Measurements from ENCODE around the gene SH3GL2. TPM values are rescaled to one million over a fixed set of nuclear protein-coding genes. Genes with fewer than 3 reads are reported as not detected.

SH3GL2 gene
- total RNA-seq, 1 experiment from 2014 or later: not detected

- no peak for DNase-seq (ENCODE audit: low read depth, low spot score)
- Histone ChIP-seq H3K27ac (ENCODE audit: low read length) (no peak overlapping the region), H3K4me1 (ENCODE audit: control insufficient read depth, insufficient read depth, low read length) (no peaks in the 10 kb centered on the region), H3K27me3 (ENCODE audit: control insufficient read depth, insufficient read depth, low read length) (no peaks in the 10 kb centered on the region), H3K36me3 (ENCODE audit: control insufficient read depth, insufficient read depth, low read length) (no peaks in the 10 kb centered on the region), H3K4me3 (ENCODE audit: low read depth in 2 of 2, low read length in 2 of 2) (no peak overlapping the region), H3K9me3 (ENCODE audit: control insufficient read depth, insufficient read depth, low read depth, low read length) (no peaks in the 10 kb centered on the region)
- ChIA-PET CTCF (no interaction called here), POLR2A (no interaction called here)
- intact Hi-C loops (cut with micrococcal nuclease; ENCODE audit: unreplicated experiment) (no loop called here), in situ Hi-C loops (cut with HindIII; ENCODE audit: low pct_unique_long_range_greater_than_20kb, low sequenced_read_pairs) (no loop called here)
- no peak for ATAC-seq
- no TSS peak for BruUV-seq (replicated peaks)
- TF ChIP-seq CTCF (IDR thresholded peaks at IDR 0.05): no peak
- no peak for TF ChIP-seq TCF7L2 (IDR thresholded peaks at IDR 0.05; ENCODE audit: low read depth, low read length)
- TF ChIP-seq POLR2AphosphoS5 (IDR thresholded peaks at IDR 0.05; ENCODE audit: low read depth, low read length): no peak
- no peak for TF ChIP-seq SIN3A (IDR thresholded peaks at IDR 0.05; ENCODE audit: borderline replicate concordance, insufficient read depth, low read depth, low read length)
- no peak for TF ChIP-seq REST (IDR thresholded peaks at IDR 0.05; ENCODE audit: insufficient read depth in 1 of 2, low read depth in 2 of 2, low read length in 1 of 2)
These were observed 90.3 kb downstream of the SH3GL2 start for GRCh38 chr9:17669206-17669605.

GRCh38 chr9:17682684-17683083 is 103.8 kb downstream of the SH3GL2 start:
- no peak overlapping the region for H3K27ac ChIP-seq (ENCODE audit: low read length)
- no TSS peak for BruUV-seq (replicated peaks)
- no peaks in the 10 kb centered on the region for H3K4me1 ChIP-seq (ENCODE audit: control insufficient read depth, insufficient read depth, low read length)
- DNase-seq (ENCODE audit: low read depth, low spot score): no peak
- ChIA-PET POLR2A (no interaction called here), CTCF (no interaction called here)
- no peak overlapping the region for H3K4me3 ChIP-seq (ENCODE audit: low read depth in 2 of 2, low read length in 2 of 2)
- intact Hi-C loops (cut with micrococcal nuclease; ENCODE audit: unreplicated experiment): no loop called here
- no peaks in the 10 kb centered on the region for H3K9me3 ChIP-seq (ENCODE audit: control insufficient read depth, insufficient read depth, low read depth, low read length)
- ATAC-seq: no peak
- TF ChIP-seq CTCF (IDR thresholded peaks at IDR 0.05): no peak
- TF ChIP-seq SIN3A (IDR thresholded peaks at IDR 0.05; ENCODE audit: borderline replicate concordance, insufficient read depth, low read depth, low read length): no peak
- no peak for TF ChIP-seq POLR2AphosphoS5 (IDR thresholded peaks at IDR 0.05; ENCODE audit: low read depth, low read length)
- TF ChIP-seq REST (IDR thresholded peaks at IDR 0.05; ENCODE audit: insufficient read depth in 1 of 2, low read depth in 2 of 2, low read length in 1 of 2): no peak
- TF ChIP-seq TCF7L2 (IDR thresholded peaks at IDR 0.05; ENCODE audit: low read depth, low read length): no peak
- no peaks in the 10 kb centered on the region for H3K36me3 ChIP-seq (ENCODE audit: control insufficient read depth, insufficient read depth, low read length)
- H3K27me3 ChIP-seq (ENCODE audit: control insufficient read depth, insufficient read depth, low read length): no peaks in the 10 kb centered on the region
- in situ Hi-C loops (cut with HindIII; ENCODE audit: low pct_unique_long_range_greater_than_20kb, low sequenced_read_pairs): no loop called here

Measured in Panc1 (cell line).